ENCODE data around the gene TSR3. TPM values are rescaled to one million over a fixed set of nuclear protein-coding genes. Genes with fewer than 3 reads are reported as not detected.

TSR3 gene
- total RNA-seq, 2 donors from 2014 or later = 64.9 to 67.4 TPM

DNA sequence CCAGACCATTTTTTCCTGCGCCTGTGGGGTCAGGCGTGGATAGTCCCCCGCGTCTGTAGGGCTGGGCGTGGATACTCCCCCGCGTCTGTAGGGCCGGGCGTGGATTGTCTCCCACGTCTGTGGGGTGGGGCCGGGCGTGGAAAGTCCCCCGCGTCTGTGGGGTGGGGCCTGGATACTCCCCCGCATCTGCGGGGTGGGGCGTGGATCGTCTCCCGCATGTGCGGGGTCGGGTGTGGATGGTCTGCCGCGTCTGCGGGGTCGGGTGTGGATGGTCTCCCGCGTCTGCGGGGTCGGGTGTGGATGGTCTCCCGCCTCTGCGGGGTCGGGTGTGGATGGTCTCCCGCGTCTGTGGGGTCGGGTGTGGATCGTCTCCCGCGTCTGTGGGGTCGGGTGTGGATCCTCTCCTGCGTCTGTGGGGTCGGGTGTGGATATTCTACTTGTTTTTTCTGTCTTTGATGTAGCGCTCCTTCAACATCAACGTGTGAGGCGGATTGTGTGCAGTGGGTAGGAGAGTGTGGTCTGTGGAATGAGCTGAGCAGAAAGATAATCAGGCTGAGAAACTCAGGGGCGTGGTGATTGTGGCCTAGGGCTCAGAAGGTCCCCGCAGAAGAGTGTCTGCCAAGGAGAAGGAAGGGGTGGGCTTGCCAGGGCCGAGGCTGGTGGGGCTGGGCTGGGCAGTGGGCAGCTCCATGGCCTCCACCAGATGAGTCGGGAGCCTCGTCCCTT is 3.3 kb upstream of the TSR3 start:
- Mint-ChIP-seq H3K9me3 (no peaks in the 10 kb centered on the region), H3K27ac (peak overlapping the region; percentile 11), H3K4me3 (no peak overlapping the region), H3K27me3 (ENCODE audit: insufficient read depth) (no peaks in the 10 kb centered on the region), H3K4me1 (peaks cover 9% of the 10 kb centered on the region), H3K36me3 (ENCODE audit: low read depth) (peaks cover 17% of the 10 kb centered on the region)
- Histone ChIP-seq H3K9ac (ENCODE audit: extremely low read depth, low read length, poor library complexity, severe bottlenecking) (no peak overlapping the region), H3K27me3 (ENCODE audit: control insufficient read depth, insufficient read depth, low read length, poor library complexity, severe bottlenecking) (no peaks in the 10 kb centered on the region), H3K36me3 (ENCODE audit: control insufficient read depth, insufficient read depth, low read length) (peaks cover 10% of the 10 kb centered on the region), H3K4me3 (ENCODE audit: low read length) (no peak overlapping the region), H3K9me3 (ENCODE audit: control insufficient read depth, low read length) (no peaks in the 10 kb centered on the region), H3K27ac (ENCODE audit: low read depth, low read length) (no peak overlapping the region), H3K4me1 (ENCODE audit: control insufficient read depth, insufficient read depth, low read length) (no peaks in the 10 kb centered on the region)
- WGBS, 2 experiments (ENCODE audit: insufficient coverage in 1 of 2, insufficient read length in 1 of 2) = 92 to 97% methylated on average over 30 to 49 of the region's 49 CpGs
- TF ChIP-seq, protein P1, sequence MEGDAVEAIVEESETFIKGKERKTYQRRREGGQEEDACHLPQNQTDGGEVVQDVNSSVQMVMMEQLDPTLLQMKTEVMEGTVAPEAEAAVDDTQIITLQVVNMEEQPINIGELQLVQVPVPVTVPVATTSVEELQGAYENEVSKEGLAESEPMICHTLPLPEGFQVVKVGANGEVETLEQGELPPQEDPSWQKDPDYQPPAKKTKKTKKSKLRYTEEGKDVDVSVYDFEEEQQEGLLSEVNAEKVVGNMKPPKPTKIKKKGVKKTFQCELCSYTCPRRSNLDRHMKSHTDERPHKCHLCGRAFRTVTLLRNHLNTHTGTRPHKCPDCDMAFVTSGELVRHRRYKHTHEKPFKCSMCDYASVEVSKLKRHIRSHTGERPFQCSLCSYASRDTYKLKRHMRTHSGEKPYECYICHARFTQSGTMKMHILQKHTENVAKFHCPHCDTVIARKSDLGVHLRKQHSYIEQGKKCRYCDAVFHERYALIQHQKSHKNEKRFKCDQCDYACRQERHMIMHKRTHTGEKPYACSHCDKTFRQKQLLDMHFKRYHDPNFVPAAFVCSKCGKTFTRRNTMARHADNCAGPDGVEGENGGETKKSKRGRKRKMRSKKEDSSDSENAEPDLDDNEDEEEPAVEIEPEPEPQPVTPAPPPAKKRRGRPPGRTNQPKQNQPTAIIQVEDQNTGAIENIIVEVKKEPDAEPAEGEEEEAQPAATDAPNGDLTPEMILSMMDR (conservative IDR thresholded peaks at IDR 0.05) = no peak
- no peak for DNase-seq

DNA sequence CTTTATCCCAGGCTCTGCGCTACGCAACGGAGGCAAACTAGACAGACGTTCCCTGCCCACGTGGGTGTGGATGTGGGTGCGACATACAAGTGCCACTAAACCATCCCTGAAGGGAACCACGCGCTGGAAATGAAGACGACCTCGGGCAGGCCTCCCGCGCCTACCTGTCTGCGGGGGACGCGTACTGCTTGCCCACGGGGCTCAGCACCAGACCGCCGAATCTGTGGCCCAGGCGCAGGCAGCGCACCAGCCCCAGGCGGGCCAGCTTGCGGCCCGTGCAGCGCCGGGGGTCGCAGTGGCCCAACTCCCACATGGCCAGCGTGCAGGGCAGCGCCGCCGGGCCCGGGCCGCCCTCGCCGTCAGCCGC is 480 bp downstream of the TSR3 start:
- Histone ChIP-seq H3K4me1 (ENCODE audit: control insufficient read depth, insufficient read depth, low read length) (no peaks in the 10 kb centered on the region), H3K27me3 (ENCODE audit: control insufficient read depth, insufficient read depth, low read length, poor library complexity, severe bottlenecking) (no peaks in the 10 kb centered on the region), H3K9me3 (ENCODE audit: control insufficient read depth, low read length) (no peaks in the 10 kb centered on the region), H3K36me3 (ENCODE audit: control insufficient read depth, insufficient read depth, low read length) (peaks cover 17% of the 10 kb centered on the region), H3K9ac (ENCODE audit: extremely low read depth, low read length, poor library complexity, severe bottlenecking) (peak overlapping the region; percentile 68), H3K27ac (ENCODE audit: low read depth, low read length) (no peak overlapping the region), H3K4me3 (ENCODE audit: low read length) (peak overlapping the region; percentile 98)
- H3K27me3 Mint-ChIP-seq (ENCODE audit: insufficient read depth) = no peaks in the 10 kb centered on the region
- no peaks in the 10 kb centered on the region for H3K9me3 Mint-ChIP-seq
- H3K27ac Mint-ChIP-seq = peak overlapping the region; percentile 68
- peaks cover 10% of the 10 kb centered on the region for H3K36me3 Mint-ChIP-seq (ENCODE audit: low read depth)
- WGBS, 2 experiments (ENCODE audit: insufficient coverage in 1 of 2, insufficient read length in 1 of 2) = 3% methylated on average over 26 to 35 of the region's 35 CpGs
- DNase-seq = no peak
- peak overlapping the region; percentile 73 for H3K4me3 Mint-ChIP-seq
- H3K4me1 Mint-ChIP-seq = peaks cover 9% of the 10 kb centered on the region
- TF ChIP-seq, protein P1 (conservative IDR thresholded peaks at IDR 0.05) = no peak

DNA sequence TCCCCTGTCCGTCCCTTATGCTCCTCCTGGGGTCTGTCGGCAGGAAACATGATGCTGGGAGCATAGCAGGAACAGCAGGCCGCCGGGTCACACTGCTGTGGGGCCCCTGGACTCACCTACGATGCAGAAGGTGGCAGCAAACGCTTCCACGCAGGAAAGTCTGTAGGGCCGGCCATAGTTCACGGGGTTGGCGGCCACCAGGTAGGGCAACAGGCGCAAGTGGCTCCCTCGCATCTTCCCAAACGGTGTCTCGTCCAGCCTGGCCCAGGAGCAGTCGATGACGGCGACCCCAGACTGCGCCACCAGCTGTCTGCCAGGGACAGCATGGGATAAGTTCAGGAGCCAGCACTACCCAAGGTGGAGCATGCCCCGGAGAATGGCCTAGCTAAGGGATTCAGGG is 987 bp downstream of the TSR3 start:
- Mint-ChIP-seq H3K36me3 (ENCODE audit: low read depth) (peaks cover 10% of the 10 kb centered on the region), H3K27me3 (ENCODE audit: insufficient read depth) (no peaks in the 10 kb centered on the region), H3K4me1 (peaks cover 9% of the 10 kb centered on the region), H3K27ac (peak overlapping the region; percentile 68), H3K4me3 (peak overlapping the region; percentile 73), H3K9me3 (no peaks in the 10 kb centered on the region)
- H3K36me3 ChIP-seq (ENCODE audit: control insufficient read depth, insufficient read depth, low read length) = peaks cover 17% of the 10 kb centered on the region
- H3K4me3 ChIP-seq (ENCODE audit: low read length) = peak overlapping the region; percentile 98
- no peak overlapping the region for H3K27ac ChIP-seq (ENCODE audit: low read depth, low read length)
- H3K27me3 ChIP-seq (ENCODE audit: control insufficient read depth, insufficient read depth, low read length, poor library complexity, severe bottlenecking) = no peaks in the 10 kb centered on the region
- 83 to 86% methylated on average over 14 to 19 of the region's 19 CpGs for WGBS, 2 experiments (ENCODE audit: insufficient coverage in 1 of 2, insufficient read length in 1 of 2)
- no peaks in the 10 kb centered on the region for H3K4me1 ChIP-seq (ENCODE audit: control insufficient read depth, insufficient read depth, low read length)
- DNase-seq = no peak
- peak overlapping the region; percentile 68 for H3K9ac ChIP-seq (ENCODE audit: extremely low read depth, low read length, poor library complexity, severe bottlenecking)
- no peaks in the 10 kb centered on the region for H3K9me3 ChIP-seq (ENCODE audit: control insufficient read depth, low read length)
- TF ChIP-seq, protein P1 (conservative IDR thresholded peaks at IDR 0.05) = no peak

Data from endodermal cell (in vitro differentiated cells).